Fibroblast of lung (primary cell): ENCODE measurements around the gene ZFHX2. TPM values are rescaled to one million over a fixed set of nuclear protein-coding genes. Genes with fewer than 3 reads are reported as not detected.

Experiments
- DNase-seq, 2 donors: peaks; one replicate each; pipeline versions ENCODE4 v3.0.0 to v3.0.0-alpha.2; 2010; ENCODE audit warnings: low read depth in 2 of 2
- H2AFZ ChIP-seq: 2 replicates; pipeline ENCODE4 v1.5.1; 2012; ENCODE audit warnings: low read length, control low read depth, inconsistent platforms
- H3K27ac ChIP-seq: 2 replicates; pipeline ENCODE4 v1.5.1; 2011; ENCODE audit warnings: low read length, control low read depth; ENCODE audit not compliant: insufficient read depth
- H3K27me3 ChIP-seq: 2 replicates; pipeline ENCODE4 v1.5.1; 2011; ENCODE audit warnings: mild to moderate bottlenecking, low read length; ENCODE audit not compliant: control insufficient read depth, insufficient read depth
- H3K36me3 ChIP-seq: 2 replicates; pipeline ENCODE4 v1.5.1; 2011; ENCODE audit warnings: low read length; ENCODE audit not compliant: control insufficient read depth, insufficient read depth
- H3K4me1 ChIP-seq: 2 replicates; pipeline ENCODE4 v1.5.1; 2011; ENCODE audit warnings: low read length; ENCODE audit not compliant: control insufficient read depth, insufficient read depth; ENCODE audit errors: extremely low read depth
- H3K4me2 ChIP-seq: 2 replicates; pipeline ENCODE4 v1.5.1; 2011; ENCODE audit warnings: low read length, control low read depth; ENCODE audit not compliant: insufficient read depth; ENCODE audit errors: extremely low read depth
- H3K4me3 ChIP-seq, 4 experiments: fragments of 200-600 bp in 1 of 4; sonication (generic) in 1 of 4; replicated peaks in 1 of 4; 2 replicates each; pipeline ENCODE4 v1.5.1; 2011 to 2016; ENCODE audit warnings: low read length in 4 of 4, low read depth in 3 of 4, mild to moderate bottlenecking in 3 of 4, control low read depth in 2 of 4, inconsistent platforms in 1 of 4, mixed read lengths in 1 of 4; ENCODE audit not compliant: insufficient read depth in 1 of 4; ENCODE audit errors: control extremely low read depth in 1 of 4
- H3K79me2 ChIP-seq: 2 replicates; pipeline ENCODE4 v1.5.1; 2012; ENCODE audit warnings: mild to moderate bottlenecking, low read length, inconsistent platforms; ENCODE audit not compliant: control insufficient read depth, insufficient read depth
- H3K9ac ChIP-seq: 2 replicates; pipeline ENCODE4 v1.5.1; 2011; ENCODE audit warnings: mild to moderate bottlenecking, low read length, control low read depth; ENCODE audit not compliant: insufficient read depth
- H3K9me3 ChIP-seq: 2 replicates; pipeline ENCODE4 v1.5.1; 2012; ENCODE audit warnings: low read depth, low read length; ENCODE audit not compliant: control insufficient read depth, insufficient read depth
- H4K20me1 ChIP-seq: 2 replicates; pipeline ENCODE4 v1.5.1; 2011; ENCODE audit warnings: low read length; ENCODE audit not compliant: control insufficient read depth, insufficient read depth; ENCODE audit errors: extremely low read depth
- CTCF ChIP-seq, 2 donors: IDR thresholded peaks in 1 of 2; conservative IDR thresholded peaks in 1 of 2; 1 replicate in 1 of 2; 2 replicates in 1 of 2; pipeline ENCODE4 v1.5.1; 2011 to 2012; ENCODE audit warnings: low read length in 2 of 2, control low read depth in 1 of 2, inconsistent platforms in 1 of 2, low read depth in 1 of 2, mild to moderate bottlenecking in 1 of 2
- EZH2 ChIP-seq: IDR thresholded peaks from 2 replicates; pipeline ENCODE4 v1.5.1; 2012; ENCODE audit warnings: low read length, control low read depth, mild to moderate bottlenecking; ENCODE audit errors: missing control alignments
- polyA plus RNA-seq, 2 donors: library from polyadenylated mRNA; depleted of rRNA in 1 of 2; stranded (reverse) in 1 of 2; unstranded in 1 of 2; fragments of >200 nt; gene quantifications; 2 replicates each; pipeline ENCODE4 v1.2.1, GENCODE V29; 2011 to 2012; ENCODE audit warnings: missing spikeins in 1 of 2
- total RNA-seq: library from RNA; depleted of rRNA; stranded (reverse); fragments of >200 nt; gene quantifications from 2 replicates; pipeline ENCODE4 v1.2.1, GENCODE V29; 2014

The ZFHX2 gene
- total and polyA plus RNA-seq, 2 donors (not counting 1 experiment from before 2014, with no cell fraction given): 0.33 TPM; not detected in 1

- no peaks in the 10 kb centered on the region for H3K27me3 ChIP-seq
- no peak overlapping the region for H3K4me2 ChIP-seq
- no peaks in the 10 kb centered on the region for H3K79me2 ChIP-seq
- H3K36me3 ChIP-seq: no peaks in the 10 kb centered on the region
- DNase-seq: no peak
- H3K9ac ChIP-seq: no peak overlapping the region
- no peaks in the 10 kb centered on the region for H4K20me1 ChIP-seq
- H3K27ac ChIP-seq: no peak overlapping the region
- no peak overlapping the region for H2AFZ ChIP-seq
- no peaks in the 10 kb centered on the region for H3K9me3 ChIP-seq
- no peak for TF ChIP-seq EZH2
- no peak for TF ChIP-seq CTCF (conservative IDR thresholded peaks at IDR 0.05 in 1 of 2, IDR thresholded peaks at IDR 0.05 in 1 of 2; ENCODE audit: low read depth in 1 of 2, low read length in 2 of 2)
- no peak overlapping the region for H3K4me3 ChIP-seq
- no peaks in the 10 kb centered on the region for H3K4me1 ChIP-seq
These were observed 30.5 kb downstream of the ZFHX2 start for GRCh38 chr14:23520899-23521533.

GRCh38 chr14:23518709-23519108, 32.9 kb downstream of the ZFHX2 start:
- Histone ChIP-seq H2AFZ (no peak overlapping the region), H4K20me1 (no peaks in the 10 kb centered on the region), H3K36me3 (no peaks in the 10 kb centered on the region), H3K9me3 (no peaks in the 10 kb centered on the region), H3K4me3 (no peak overlapping the region), H3K4me1 (no peaks in the 10 kb centered on the region), H3K79me2 (no peaks in the 10 kb centered on the region), H3K9ac (no peak overlapping the region), H3K27me3 (no peaks in the 10 kb centered on the region), H3K27ac (no peak overlapping the region), H3K4me2 (no peak overlapping the region)
- TF ChIP-seq CTCF (conservative IDR thresholded peaks at IDR 0.05 in 1 of 2, IDR thresholded peaks at IDR 0.05 in 1 of 2; ENCODE audit: low read depth in 1 of 2, low read length in 2 of 2): no peak
- TF ChIP-seq EZH2: no peak
- no peak for DNase-seq

- no peaks in the 10 kb centered on the region for H3K4me1 ChIP-seq
- DNase-seq: no peak
- H4K20me1 ChIP-seq: no peaks in the 10 kb centered on the region
- H3K27ac ChIP-seq: no peak overlapping the region
- no peaks in the 10 kb centered on the region for H3K36me3 ChIP-seq
- no peaks in the 10 kb centered on the region for H3K79me2 ChIP-seq
- H2AFZ ChIP-seq: no peak overlapping the region
- no peak overlapping the region for H3K4me2 ChIP-seq
- no peaks in the 10 kb centered on the region for H3K9me3 ChIP-seq
- H3K9ac ChIP-seq: no peak overlapping the region
- H3K4me3 ChIP-seq: no peak overlapping the region
- no peaks in the 10 kb centered on the region for H3K27me3 ChIP-seq
- no peak for TF ChIP-seq EZH2
- TF ChIP-seq CTCF (conservative IDR thresholded peaks at IDR 0.05 in 1 of 2, IDR thresholded peaks at IDR 0.05 in 1 of 2; ENCODE audit: low read depth in 1 of 2, low read length in 2 of 2): no peak
These were observed 33.8 kb downstream of the ZFHX2 start for GRCh38 chr14:23517650-23518326.
